A673 (cell line): ENCODE measurements around the gene NADK2.

ENCODE experiments used
- CTCF ChIP-seq: fragments of 300-800, 200-600 bp; sonication (generic); conservative IDR thresholded peaks from 2 replicates; pipeline ENCODE4 v1.5.1; 2017; ENCODE audit warnings: low read depth, mild to moderate bottlenecking, antibody characterized with exemption, low read length, moderate library complexity, mixed read lengths
- EZH2 ChIP-seq: fragments of 200-600 bp; sonication (generic); IDR thresholded peaks from 2 replicates; pipeline ENCODE4 v1.6.1; 2017; ENCODE audit warnings: borderline replicate concordance, low read depth, mild to moderate bottlenecking, mixed read lengths, antibody characterized with exemption, low read length; ENCODE audit not compliant: poor library complexity, severe bottlenecking

GRCh38 chr5:36172599-36172998 lies 69.1 kb downstream of the NADK2 start:
- TF ChIP-seq CTCF (no peak), EZH2 (no peak)
